Pulmonary artery endothelial cell (primary cell): Measurements from ENCODE around the gene FRMPD2. TPM values are rescaled to one million over a fixed set of nuclear protein-coding genes. Genes with fewer than 3 reads are reported as not detected.
"Not testable (repeated sequence)": the region's sequence is repeated elsewhere in the genome, so short reads cannot be mapped to it uniquely, and the experiment has no call there.

ENCODE experiments used
- DNase-seq: peaks from one replicate; pipeline ENCODE4 v3.0.0-alpha.2; 2011; ENCODE audit warnings: low read depth, low spot score
- total RNA-seq: library from RNA; depleted of rRNA; stranded (reverse); fragments of >200 nt; gene quantifications from 2 replicates; pipeline ENCODE4 v1.2.3, GENCODE V29; 2014

Gene FRMPD2
- total RNA-seq, 1 donor from 2014 or later, result not detected

DNA sequence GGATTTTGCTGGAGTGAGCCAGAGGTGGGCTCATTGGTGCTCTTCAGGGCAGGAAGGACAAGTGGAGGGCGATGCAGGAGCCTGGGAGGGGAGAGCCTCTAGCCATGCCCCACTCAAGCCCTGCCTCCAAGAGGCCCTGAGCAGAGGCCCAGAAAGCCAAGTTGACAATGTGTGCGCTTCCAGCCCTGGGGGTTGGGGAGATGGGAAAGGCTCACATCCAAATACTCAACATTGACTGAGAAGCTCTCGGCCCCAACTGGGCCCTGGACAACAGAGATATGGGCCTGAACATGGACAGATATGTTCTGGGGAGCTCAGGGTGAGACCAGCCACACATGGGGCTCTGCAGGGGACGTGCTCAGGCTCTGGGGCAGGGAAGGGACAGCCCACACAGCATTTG, 39.0 kb downstream of the FRMPD2 start:
- no peak for DNase-seq

GRCh38 chr10:48234787-48235186, 39.7 kb downstream of the FRMPD2 start:
- DNase-seq, result no peak

GRCh38 chr10:48234295-48234694, 40.2 kb downstream of the FRMPD2 start:
- DNase-seq, result no peak

DNA sequence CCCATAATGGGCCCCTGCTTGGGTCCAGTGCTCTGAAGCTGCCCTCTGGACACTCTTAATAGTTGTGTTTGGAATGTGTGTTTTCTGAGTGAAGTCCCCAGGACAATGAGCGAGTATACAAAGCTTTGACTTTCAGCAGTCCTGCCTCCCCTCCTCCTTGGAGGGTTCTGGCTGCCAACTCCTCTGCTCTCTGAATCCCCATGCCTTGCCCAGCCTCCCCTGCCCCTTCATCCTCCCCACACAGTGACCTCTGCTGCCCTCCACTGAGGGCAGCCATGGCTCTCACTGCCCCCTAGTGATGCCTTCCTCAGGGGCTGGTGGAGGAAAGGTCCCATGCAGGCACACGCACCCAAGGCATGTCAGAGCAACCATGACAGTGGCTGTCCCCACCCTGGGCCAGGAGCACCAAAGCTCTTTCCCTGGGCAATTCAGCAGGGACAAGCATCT, 40.9 kb downstream of the FRMPD2 start:
- no peak for DNase-seq

GRCh38 chr10:48232717-48233447, 41.6 kb downstream of the FRMPD2 start:
- no peak for DNase-seq

GRCh38 chr10:48231699-48232315, 42.7 kb downstream of the FRMPD2 start:
- no peak for DNase-seq

- DNase-seq, result no peak
Observed at GRCh38 chr10:48231178-48231577, 43.3 kb downstream of the FRMPD2 start.

DNA sequence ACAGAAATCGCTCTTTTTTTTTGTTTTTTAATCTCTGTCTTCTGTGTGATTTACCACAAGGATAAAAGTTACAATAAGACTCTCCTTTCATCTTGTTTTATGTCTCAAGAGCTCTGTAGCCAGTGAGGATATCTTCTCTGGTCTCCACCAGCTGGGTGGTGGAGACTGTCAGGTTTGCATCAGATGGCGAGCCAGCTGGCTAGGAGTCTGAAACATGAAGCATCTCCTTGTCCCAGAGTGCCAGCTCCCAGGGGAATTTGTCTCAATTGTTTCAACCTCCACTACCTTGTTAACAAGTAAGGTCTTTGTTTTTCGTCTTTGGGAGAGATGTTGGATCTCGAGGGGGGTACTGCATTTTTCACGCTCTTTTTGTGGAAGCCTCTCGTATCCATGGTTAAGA, 47.3 kb downstream of the FRMPD2 start:
- no peak for DNase-seq

GRCh38 chr10:48224979-48225560, 49.4 kb downstream of the FRMPD2 start:
- DNase-seq, result no peak

DNA sequence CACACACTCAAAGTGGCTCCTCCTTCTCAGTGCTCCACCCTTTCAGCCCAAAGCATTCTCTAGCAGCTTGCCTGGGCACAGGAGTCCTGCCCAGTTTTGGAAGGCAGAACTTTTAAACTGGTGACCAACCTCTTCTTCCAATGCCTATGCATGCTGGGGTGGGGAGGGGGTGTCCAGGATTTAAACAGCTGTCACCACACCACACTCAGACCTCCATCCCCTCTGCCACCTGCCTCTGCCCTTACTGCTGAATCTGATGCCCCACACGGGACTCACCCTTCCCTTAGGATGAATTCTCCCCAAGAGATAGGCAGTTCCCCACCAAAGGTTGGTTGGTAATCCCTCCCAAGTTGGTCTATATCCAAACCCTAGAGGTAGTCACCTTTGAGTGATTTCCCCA, 50.2 kb downstream of the FRMPD2 start:
- DNase-seq, result no peak

- DNase-seq, result no peak
Observed at GRCh38 chr10:48221814-48222213, 52.7 kb downstream of the FRMPD2 start.

GRCh38 chr10:48221031-48221430, 53.5 kb downstream of the FRMPD2 start:
- not testable (repeated sequence) for DNase-seq

DNA sequence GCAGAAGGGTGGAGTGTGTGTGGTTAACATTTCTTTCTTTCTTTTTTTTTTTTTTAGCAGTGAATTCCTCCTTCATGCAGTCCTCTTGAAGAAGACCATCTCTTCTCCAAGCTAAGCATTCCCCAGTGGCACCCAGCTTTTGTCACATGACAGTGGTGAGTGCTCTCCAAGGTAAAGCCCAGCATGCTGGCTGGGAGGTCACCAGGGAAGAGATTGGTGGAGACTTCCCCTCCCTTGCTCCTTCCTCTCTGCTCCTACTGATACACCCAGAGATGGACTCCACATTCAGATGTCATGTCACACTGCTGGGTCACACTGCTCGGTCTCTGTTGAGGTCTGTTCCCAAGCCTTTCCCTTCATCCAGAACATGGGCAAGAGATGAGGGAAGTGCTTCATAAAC, 55.3 kb downstream of the FRMPD2 start:
- no peak for DNase-seq

GRCh38 chr10:48216744-48217143, 57.8 kb downstream of the FRMPD2 start:
- no peak for DNase-seq

- no peak for DNase-seq
Observed at GRCh38 chr10:48216204-48216505, 58.3 kb downstream of the FRMPD2 start.

GRCh38 chr10:48215486-48216203, 58.9 kb downstream of the FRMPD2 start:
- peak; percentile 8 for DNase-seq

- no peak for DNase-seq
Observed at GRCh38 chr10:48214716-48215485, 59.6 kb downstream of the FRMPD2 start.

DNA sequence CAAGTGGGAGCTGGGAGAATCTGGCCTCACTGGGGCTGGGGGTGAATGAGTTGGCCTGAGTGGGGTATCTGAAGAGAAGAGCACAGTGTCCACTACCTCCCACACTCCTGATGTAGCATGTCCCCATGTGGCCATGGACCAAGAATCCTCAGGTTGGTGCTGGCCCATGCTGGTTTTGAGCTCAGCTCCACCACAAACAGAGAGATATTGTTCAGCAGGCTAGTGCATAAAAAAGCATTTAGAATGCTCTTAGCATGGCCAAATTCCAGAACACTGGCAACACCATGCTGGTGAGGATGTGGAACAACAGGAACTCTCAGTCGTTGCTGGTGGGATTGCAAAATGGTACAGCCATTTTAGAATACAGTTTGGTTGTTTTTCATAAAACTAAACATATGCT, 61.4 kb downstream of the FRMPD2 start:
- no peak for DNase-seq

DNA sequence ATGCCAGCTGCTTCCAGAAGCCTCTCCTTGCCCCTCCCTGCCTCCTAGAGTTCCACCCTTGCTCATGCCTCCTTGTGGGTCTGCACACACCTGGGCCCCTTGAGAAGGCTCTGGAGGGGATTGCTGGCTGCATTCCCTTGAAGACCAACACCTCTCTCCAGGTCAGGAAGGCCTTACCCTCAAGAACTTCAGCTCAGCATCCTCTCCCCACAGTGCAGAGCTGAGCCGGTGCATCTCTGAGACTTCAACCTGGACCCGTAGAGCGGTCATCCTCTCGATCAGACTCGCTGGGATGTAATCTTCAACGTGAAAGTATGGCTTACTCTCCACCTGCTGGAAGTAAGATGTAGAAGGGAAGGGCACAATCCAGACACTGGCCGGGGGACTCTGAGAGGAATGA, 62.7 kb downstream of the FRMPD2 start:
- DNase-seq, result no peak

DNA sequence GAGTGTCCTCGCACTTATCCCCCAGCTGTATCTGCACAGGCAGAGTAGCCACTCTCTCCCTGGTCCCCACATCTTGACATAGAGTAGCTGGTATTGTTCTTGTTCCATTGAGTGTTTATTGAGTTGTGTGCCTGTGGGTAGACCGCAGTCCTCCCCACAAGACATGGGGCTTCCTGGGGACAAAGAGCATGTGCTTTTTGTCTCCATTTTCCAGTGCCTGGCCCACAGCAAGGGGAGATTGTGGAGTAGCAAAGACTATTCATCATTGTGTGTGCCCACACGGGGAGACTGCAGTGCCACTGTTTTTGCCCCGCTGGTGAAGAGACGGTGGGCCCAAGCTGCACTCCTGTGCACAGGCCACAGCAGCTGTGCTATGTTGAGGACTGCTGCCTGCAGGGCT, 63.5 kb downstream of the FRMPD2 start:
- no peak for DNase-seq

GRCh38 chr10:48210391-48210790, 64.1 kb downstream of the FRMPD2 start:
- DNase-seq, result no peak

GRCh38 chr10:48209241-48209640, 65.3 kb downstream of the FRMPD2 start:
- DNase-seq, result no peak
